ENCODE results near the gene FEZ2. TPM values are rescaled to one million over a fixed set of nuclear protein-coding genes. Genes with fewer than 3 reads are reported as not detected.

FEZ2 gene
- total and polyA plus RNA-seq, 2 of the 13 experiments (the other 11 are each of a cell fraction or from before 2014, with no cell fraction given) = 42.5 to 59.1 TPM

DNA sequence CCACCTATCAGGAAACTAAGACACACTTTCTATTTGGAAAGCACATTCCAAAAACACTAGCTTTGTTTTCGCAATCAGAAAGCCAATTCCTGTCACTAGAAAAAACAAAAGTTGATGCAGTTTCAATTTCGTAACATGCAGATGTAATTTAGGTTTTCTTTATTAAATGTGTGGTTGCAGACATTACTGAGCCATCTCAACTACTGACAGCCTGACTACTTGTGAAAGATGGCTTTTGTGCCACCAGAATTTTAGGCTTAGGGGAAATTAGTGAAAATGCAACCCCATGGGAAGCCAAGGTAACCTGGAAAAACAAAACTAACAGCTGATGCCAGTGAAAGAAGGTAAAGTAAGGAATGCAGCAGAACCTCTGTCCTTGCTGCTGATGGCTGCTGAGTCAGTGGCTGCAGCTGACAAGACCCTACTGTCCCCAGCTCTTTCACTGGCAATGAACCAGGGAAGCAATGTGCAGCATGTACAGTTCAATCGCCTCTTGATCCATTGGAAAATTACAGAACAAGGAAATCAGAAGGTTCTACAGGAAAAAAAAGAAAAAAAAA, 34.9 kb downstream of the FEZ2 start (continued):
- TF ChIP-seq, protein P1, sequence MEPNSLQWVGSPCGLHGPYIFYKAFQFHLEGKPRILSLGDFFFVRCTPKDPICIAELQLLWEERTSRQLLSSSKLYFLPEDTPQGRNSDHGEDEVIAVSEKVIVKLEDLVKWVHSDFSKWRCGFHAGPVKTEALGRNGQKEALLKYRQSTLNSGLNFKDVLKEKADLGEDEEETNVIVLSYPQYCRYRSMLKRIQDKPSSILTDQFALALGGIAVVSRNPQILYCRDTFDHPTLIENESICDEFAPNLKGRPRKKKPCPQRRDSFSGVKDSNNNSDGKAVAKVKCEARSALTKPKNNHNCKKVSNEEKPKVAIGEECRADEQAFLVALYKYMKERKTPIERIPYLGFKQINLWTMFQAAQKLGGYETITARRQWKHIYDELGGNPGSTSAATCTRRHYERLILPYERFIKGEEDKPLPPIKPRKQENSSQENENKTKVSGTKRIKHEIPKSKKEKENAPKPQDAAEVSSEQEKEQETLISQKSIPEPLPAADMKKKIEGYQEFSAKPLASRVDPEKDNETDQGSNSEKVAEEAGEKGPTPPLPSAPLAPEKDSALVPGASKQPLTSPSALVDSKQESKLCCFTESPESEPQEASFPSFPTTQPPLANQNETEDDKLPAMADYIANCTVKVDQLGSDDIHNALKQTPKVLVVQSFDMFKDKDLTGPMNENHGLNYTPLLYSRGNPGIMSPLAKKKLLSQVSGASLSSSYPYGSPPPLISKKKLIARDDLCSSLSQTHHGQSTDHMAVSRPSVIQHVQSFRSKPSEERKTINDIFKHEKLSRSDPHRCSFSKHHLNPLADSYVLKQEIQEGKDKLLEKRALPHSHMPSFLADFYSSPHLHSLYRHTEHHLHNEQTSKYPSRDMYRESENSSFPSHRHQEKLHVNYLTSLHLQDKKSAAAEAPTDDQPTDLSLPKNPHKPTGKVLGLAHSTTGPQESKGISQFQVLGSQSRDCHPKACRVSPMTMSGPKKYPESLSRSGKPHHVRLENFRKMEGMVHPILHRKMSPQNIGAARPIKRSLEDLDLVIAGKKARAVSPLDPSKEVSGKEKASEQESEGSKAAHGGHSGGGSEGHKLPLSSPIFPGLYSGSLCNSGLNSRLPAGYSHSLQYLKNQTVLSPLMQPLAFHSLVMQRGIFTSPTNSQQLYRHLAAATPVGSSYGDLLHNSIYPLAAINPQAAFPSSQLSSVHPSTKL (CRISPR knock-in tag; IDR thresholded peaks at IDR 0.05) = peak; percentile 48; the same call in 1 of the 2 replicates
- TF ChIP-seq, protein P2, sequence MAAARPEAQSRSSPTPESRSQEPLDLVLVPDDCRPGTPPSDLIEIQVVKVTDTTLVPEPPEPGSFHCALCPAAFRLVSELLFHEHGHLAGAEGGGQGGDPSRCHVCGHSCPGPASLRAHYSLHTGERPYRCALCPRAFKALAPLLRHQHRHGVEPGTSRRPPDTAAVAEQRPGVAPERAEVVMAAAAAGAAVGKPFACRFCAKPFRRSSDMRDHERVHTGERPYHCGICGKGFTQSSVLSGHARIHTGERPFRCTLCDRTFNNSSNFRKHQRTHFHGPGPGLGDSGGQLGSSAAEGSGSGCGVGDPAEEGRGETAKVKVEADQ (CRISPR knock-in tag; IDR thresholded peaks at IDR 0.05; ENCODE audit: borderline replicate concordance) = no peak
- TF ChIP-seq ZNF841 (CRISPR knock-in tag; IDR thresholded peaks at IDR 0.05; ENCODE audit: borderline replicate concordance) (no peak), ZNF44 (CRISPR knock-in tag; IDR thresholded peaks at IDR 0.05) (no peak), ZNF589 (CRISPR knock-in tag; conservative IDR thresholded peaks at IDR 0.05) (no peak), JARID2 (CRISPR knock-in tag; IDR thresholded peaks at IDR 0.05; ENCODE audit: insufficient replicate concordance) (no peak), ZNF839 (CRISPR knock-in tag; IDR thresholded peaks at IDR 0.05; ENCODE audit: borderline replicate concordance) (no peak), TGIF2 (CRISPR knock-in tag; IDR thresholded peaks at IDR 0.05) (peak; percentile 38; the same call in 1 of the 2 replicates), HNF4G (IDR thresholded peaks at IDR 0.05; ENCODE audit: borderline replicate concordance, low read depth, low read length) (no peak), HNF4G (CRISPR knock-in tag; IDR thresholded peaks at IDR 0.05; ENCODE audit: borderline replicate concordance, low read depth) (no peak), ZNF766 (CRISPR knock-in tag; IDR thresholded peaks at IDR 0.05; ENCODE audit: borderline replicate concordance) (no peak), PHB2 (IDR thresholded peaks at IDR 0.05; ENCODE audit: partially characterized antibody) (no peak)
- TF ChIP-seq, protein P3, sequence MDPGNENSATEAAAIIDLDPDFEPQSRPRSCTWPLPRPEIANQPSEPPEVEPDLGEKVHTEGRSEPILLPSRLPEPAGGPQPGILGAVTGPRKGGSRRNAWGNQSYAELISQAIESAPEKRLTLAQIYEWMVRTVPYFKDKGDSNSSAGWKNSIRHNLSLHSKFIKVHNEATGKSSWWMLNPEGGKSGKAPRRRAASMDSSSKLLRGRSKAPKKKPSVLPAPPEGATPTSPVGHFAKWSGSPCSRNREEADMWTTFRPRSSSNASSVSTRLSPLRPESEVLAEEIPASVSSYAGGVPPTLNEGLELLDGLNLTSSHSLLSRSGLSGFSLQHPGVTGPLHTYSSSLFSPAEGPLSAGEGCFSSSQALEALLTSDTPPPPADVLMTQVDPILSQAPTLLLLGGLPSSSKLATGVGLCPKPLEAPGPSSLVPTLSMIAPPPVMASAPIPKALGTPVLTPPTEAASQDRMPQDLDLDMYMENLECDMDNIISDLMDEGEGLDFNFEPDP (CRISPR knock-in tag; conservative IDR thresholded peaks at IDR 0.05) = no peak
- TF ChIP-seq, protein P4, sequence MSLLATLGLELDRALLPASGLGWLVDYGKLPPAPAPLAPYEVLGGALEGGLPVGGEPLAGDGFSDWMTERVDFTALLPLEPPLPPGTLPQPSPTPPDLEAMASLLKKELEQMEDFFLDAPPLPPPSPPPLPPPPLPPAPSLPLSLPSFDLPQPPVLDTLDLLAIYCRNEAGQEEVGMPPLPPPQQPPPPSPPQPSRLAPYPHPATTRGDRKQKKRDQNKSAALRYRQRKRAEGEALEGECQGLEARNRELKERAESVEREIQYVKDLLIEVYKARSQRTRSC (CRISPR knock-in tag; IDR thresholded peaks at IDR 0.05; ENCODE audit: low read depth) = no peak
- TF ChIP-seq, protein P5, sequence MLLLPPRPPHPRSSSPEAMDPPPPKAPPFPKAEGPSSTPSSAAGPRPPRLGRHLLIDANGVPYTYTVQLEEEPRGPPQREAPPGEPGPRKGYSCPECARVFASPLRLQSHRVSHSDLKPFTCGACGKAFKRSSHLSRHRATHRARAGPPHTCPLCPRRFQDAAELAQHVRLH (CRISPR knock-in tag; IDR thresholded peaks at IDR 0.05; ENCODE audit: borderline replicate concordance, low read depth) = no peak
- TF ChIP-seq, protein P6, sequence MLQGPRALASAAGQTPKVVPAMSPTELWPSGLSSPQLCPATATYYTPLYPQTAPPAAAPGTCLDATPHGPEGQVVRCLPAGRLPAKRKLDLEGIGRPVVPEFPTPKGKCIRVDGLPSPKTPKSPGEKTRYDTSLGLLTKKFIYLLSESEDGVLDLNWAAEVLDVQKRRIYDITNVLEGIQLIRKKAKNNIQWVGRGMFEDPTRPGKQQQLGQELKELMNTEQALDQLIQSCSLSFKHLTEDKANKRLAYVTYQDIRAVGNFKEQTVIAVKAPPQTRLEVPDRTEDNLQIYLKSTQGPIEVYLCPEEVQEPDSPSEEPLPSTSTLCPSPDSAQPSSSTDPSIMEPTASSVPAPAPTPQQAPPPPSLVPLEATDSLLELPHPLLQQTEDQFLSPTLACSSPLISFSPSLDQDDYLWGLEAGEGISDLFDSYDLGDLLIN (CRISPR knock-in tag; IDR thresholded peaks at IDR 0.05; ENCODE audit: borderline replicate concordance) = no peak
- TF ChIP-seq, protein P7, sequence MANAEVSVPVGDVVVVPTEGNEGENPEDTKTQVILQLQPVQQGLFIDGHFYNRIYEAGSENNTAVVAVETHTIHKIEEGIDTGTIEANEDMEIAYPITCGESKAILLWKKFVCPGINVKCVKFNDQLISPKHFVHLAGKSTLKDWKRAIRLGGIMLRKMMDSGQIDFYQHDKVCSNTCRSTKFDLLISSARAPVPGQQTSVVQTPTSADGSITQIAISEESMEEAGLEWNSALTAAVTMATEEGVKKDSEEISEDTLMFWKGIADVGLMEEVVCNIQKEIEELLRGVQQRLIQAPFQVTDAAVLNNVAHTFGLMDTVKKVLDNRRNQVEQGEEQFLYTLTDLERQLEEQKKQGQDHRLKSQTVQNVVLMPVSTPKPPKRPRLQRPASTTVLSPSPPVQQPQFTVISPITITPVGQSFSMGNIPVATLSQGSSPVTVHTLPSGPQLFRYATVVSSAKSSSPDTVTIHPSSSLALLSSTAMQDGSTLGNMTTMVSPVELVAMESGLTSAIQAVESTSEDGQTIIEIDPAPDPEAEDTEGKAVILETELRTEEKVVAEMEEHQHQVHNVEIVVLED (CRISPR knock-in tag; IDR thresholded peaks at IDR 0.05; ENCODE audit: borderline replicate concordance) = no peak
